GM18517 (cell line): Measurements from ENCODE around the gene JAKMIP3.

ENCODE experiments used
- ATAC-seq: cut with Tn5 transposase; IDR thresholded peaks from one replicate; pipeline ENCODE4 v1.9.1; 2021; ENCODE audit warnings: mild to moderate bottlenecking, moderate library complexity; ENCODE audit not compliant: unreplicated experiment

The JAKMIP3 gene

DNA sequence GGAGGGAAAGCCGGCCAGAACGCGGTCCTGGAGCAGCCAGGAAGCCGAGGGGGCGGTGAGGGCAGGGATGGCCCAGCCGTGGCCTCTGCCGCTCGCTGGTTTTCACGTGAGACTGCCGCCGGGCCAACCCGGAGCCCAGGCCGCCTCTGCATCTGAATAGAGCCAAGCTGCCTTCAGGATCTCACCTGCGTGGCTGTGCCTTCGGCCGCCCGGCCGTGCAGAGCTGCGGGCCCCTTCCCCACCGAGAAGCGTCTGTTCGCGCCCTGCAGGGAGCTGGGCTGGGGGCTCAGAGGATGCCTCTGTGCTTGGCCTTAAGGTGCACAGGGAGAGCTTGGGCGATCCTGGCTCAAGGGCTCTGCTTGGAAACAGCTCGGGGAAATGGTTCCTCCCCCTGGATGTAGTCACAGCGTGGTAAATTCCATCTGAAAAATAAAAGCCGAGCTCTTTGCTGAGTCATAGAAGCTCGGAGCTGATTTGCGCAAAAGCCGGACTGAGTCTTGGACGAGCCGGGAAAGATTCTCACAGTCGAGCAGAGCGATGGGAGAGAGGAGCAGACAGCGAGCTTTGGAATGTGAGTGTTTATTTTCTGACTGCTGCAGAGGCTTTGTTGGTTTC is at the start of gene JAKMIP3:
Gene JAKMIP3, plus strand, starts transcription at position 456 of the 615 bp plus-strand sequence. CDS start 38,863 bp downstream, outside the sequence.
- ATAC-seq, result no peak

- no peak for ATAC-seq
Measured at GRCh38 chr10:132016514-132016913, 49.2 kb upstream of the JAKMIP3 start.

- no peak for ATAC-seq
Measured at GRCh38 chr10:132018446-132018845, 47.3 kb upstream of the JAKMIP3 start.

DNA sequence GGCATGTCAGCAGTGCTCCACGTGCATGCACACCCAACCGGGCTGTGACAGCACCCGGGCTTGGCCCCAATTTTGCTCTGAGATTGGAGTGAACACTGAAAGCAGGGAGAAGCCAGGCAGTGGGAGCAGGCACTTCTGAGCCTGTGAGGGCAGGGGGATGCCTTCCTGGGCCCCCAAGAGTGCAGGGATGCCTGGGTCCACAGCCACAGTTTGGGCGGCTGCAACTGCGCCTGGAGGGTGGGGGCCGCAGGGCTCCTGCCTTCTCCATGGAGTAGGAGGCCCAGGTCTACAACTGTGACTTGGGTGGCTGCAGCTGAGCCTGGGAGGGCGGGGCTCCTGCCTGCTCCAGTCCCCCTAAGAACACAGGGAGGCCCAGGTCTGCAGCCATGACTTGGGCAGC is 46.4 kb upstream of the JAKMIP3 start:
- ATAC-seq, result no peak

DNA sequence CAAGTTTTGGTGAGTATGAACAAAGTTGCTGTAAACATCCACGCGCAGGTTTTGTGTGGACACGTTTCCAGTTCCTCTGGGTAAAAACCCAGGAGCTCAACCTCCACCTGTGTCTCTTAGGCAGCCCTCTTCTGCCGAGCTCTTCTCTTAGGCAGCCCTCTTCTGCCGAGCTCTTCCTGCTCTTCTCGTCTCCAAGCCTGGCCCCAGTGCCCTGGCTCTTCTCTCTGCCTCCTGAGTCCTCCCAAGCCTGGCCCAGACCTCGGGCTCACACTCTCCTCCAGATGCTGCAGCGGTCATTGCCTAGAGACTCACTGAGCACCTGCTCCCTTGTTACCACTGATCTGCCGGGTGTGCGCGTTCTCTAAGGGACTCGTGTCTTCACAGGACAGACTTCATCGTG is 45.3 kb upstream of the JAKMIP3 start:
- no peak for ATAC-seq

DNA sequence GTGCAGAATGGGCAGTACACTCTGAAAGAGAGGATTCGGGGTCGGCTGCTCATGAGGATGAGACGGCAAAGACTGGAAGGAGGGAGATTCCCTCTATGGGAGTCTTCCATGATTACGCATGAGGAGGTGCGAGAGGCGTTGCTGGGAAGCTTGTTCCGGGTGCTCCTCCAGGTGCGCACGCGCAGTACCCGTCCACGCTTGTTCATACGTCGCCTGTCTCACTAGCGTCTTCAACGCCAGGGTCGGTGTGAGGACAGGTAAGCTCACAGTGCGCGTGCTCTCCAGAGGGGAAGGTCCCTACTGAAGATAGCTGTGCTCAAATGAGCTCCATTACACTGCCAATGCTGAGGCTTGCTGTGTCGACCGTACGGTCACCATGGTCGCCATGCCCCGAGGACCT is 44.7 kb upstream of the JAKMIP3 start:
- no peak for ATAC-seq

DNA sequence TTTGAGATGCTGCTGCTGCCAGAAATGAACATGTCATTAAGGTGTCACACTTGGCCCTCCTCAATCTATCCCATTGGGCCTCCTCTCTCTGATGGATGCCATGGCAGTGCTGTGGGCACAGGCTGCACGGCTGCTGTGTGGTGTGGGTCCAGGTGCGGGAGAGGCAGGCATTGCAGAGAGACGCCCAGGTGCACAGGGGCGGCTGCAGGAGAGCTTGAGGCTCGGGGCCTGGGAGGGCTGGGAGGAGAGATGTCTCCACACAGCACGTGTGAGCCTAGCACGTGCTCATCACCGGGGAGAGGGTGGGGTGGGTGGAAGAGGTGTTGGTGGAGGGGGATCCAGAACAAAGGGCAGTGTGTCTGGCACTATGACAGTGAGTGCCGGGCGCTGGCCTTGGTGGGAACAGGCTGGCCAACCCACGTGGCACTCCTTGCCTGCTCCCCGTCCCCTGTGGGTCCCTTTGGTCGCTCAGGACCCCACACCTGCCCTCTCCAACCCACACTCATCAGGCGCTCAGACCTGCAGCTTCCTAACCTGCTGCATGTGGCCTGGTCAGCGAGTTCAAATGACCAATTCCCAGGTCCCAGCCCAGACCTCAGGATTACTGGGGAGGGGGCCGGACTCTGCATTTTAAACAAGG is 44.1 kb upstream of the JAKMIP3 start:
- no peak for ATAC-seq

GRCh38 chr10:132022241-132022640 is 43.5 kb upstream of the JAKMIP3 start:
- no peak for ATAC-seq

DNA sequence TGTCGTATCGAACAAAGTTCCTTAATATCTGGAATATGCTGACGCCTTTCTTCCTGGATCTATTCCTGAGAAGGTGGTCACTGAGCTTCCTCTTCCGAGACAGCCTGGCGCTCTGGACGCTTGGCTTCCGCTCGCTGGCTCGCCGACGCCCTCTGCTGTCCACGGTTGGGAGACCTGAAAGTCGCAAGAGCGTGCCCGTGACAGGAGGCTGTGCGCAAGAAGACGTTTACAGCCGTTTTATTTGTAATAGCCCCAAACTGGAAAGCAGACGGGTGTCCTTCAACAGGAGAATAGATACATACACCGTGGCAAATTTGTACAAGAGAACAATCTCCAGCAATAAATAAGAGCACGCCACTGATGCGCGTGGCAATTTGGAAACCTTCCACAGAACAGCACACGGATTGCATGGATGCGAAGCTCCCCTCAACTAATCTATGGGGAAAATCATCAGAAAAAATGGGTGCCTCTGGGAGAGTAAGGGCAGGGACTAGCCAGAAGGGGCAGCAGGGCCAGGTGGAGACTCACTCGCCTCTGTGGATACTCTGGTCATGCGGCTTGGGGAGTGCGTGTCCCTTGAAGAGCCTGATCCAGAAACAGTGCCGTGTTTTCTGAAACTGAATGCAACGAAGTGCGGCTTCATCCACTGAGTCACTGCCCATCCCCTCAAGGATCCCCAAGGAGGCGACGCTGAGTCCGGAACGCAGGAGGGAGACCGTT is 42.5 kb upstream of the JAKMIP3 start:
- no peak for ATAC-seq

- no peak for ATAC-seq
Measured at GRCh38 chr10:132027423-132027983, 38.2 kb upstream of the JAKMIP3 start.

DNA sequence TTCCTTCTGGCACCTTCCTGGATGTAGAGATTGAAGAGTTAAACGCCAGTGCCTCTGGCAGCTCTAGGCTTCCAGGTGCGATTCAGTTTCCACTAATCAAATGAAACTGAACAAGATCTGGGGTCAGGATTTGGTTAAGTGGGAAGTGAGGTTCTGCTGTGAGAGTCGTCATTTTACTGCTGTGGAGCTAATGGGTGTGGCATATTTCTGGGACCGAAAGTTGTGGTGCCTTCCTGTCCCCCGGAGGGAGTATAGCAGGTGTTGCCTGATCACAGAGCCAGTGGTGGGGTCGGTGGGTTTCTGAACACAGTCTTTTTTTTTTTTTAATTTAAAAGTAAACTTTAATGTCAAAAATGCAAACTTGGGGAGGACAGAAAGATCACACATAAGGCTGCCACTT is 37.0 kb upstream of the JAKMIP3 start:
- no peak for ATAC-seq

GRCh38 chr10:132030898-132031463 is 34.8 kb upstream of the JAKMIP3 start:
- no peak for ATAC-seq

DNA sequence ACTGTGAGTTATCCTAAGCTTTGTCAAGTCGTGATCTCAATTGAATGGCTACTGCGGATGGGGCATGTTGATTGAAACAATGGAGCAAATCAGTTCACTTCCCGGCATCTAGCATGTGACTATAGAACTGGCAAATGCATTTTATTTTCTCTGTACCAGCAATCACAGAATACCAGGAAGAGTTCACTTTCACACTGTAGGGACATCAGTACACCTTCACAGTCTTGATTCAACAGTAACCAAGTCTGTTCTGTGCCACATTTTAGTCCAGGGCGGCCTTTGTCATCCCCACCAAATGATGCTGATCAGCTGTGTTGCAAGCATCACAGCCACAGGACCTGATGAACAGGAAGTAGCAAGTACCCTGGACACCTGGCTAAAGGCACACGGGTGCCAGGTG is 32.1 kb upstream of the JAKMIP3 start:
- ATAC-seq, result no peak

- ATAC-seq, result no peak
Measured at GRCh38 chr10:132035476-132035875, 30.3 kb upstream of the JAKMIP3 start.

DNA sequence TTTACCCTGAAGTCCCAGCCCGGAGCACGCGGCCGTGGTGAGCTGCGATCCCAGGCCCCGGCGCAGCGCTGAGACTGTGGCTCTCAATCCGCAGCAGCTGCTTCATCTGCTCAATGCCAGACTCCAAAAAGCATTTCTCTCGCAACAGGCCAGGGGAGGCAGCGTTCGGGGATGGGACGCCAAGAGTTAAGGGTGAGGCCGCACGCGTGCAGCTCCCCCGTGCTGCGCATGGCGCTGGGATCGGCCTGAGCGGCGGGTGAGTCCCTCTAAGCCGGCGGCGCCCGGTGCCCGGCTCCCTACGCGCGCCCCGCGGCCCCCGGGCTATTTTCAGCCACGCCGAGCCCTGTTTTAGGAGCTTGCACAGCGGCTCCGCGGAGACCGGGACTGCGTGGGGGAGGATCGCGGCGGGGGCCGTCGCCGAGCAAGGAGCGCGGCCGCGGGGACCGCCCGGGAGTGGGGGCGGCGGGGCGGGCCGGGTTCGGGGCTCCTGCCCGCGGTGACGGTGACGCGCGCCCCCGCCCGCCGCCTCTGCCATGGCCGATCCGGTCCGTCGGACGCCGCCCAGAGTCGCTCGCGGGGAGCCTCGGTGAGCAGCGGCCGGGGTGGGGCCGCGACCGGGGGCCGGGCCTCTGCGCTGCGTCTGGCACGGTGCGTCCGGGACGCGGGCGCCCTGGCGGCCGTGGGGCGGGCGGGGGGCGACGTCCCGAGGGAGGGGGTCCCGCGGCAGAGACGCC is 29.4 kb upstream of the JAKMIP3 start:
- no peak for ATAC-seq

- no peak for ATAC-seq
Measured at GRCh38 chr10:132036887-132037675, 28.7 kb upstream of the JAKMIP3 start.

- no peak for ATAC-seq
Measured at GRCh38 chr10:132037676-132037975, 28.1 kb upstream of the JAKMIP3 start.

DNA sequence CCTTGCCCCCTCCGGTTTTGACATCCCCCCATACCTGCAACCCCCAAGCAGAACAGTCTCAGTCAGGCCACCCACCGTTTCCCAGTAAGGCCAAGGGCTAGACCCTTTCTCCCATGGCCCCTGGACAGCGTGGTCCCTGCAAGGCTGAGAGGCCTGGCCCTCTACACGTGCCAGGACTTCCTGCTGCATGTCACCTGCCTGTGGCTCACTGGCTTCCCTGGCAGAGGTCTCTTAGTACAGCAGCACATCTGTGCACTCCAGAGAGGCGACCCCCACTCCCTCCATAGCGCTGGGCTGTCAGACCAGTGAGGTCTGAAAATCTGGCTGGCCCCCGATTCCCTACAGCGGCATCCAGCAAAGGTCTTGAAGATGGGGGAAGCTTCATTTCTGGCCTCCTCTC is 26.4 kb upstream of the JAKMIP3 start:
- no peak for ATAC-seq

DNA sequence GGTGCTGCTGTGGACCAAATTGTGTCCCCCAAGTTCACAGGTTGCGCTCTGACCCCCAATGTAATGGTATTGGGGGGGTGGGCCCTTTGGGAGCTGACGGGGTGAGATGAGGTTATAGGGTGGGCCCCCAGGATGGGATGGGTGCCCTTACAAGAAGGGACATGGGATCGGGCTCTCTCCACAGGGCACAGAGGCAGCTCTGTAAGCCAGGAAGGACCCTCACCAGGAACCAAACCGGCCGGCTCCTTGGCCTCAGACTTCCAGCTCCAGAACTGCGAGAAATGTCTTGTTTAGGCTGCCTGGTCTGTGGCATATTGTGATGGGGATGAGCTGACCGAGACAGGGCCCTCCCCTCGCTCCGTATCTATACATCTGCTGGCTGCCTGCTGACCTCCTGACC is 25.7 kb upstream of the JAKMIP3 start:
- no peak for ATAC-seq

GRCh38 chr10:132041340-132041739 is 24.4 kb upstream of the JAKMIP3 start:
- no peak for ATAC-seq
